ENCODE data around the gene C11orf21. TPM values are rescaled to one million over a fixed set of nuclear protein-coding genes. Genes with fewer than 3 reads are reported as not detected.

The C11orf21 gene
- total and polyA plus RNA-seq, 10 of the 15 experiments (the other 5 are each of a cell fraction or from before 2014, with no cell fraction given) = 0.04 to 0.26 (median 0.11) TPM; not detected in 7

DNA sequence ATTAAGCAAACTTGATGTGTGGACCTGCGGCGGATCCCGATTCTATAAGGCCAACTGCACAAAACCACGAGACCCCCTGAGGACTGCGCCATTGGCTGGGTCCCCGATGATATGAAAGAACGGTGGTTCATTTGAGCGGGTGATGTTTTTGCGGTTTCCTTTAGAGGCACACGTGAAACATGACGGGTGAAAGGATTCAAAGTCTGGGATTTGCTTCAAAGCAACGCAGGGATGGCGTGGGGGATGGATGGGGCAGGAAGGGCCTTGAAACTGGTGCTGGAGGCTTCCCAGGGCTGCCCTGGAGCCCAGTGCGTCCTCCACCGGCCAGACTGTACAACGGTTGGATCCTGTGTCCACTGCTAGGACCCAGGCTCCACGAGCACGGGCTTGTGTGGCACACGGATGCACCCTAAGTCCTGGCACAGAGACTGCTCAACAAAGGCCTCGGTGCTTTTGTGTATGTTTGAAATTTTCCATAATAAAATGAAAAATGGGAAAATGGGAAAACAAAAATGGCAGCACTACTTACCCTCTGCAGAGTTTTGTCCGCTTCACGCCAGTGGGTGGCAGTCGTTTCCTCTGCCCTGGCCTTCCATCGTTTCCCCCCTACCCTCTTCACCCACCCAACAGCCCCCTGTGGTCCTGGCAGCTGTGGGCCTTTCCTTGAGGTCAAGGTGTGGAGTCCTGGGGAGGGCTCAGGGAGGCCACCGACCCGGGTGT, 35.0 kb downstream of the C11orf21 start:
- DNase-seq (ENCODE audit: low read depth, low spot score) (no peak), ATAC-seq (no peak), FAIRE-seq (no peak)
- in situ Hi-C loops (cut with MboI) (no loop called here), intact Hi-C loops (cut with micrococcal nuclease; ENCODE audit: unreplicated experiment) (no loop called here)
- POLR2A ChIA-PET = no interaction called here
- no peaks in the 10 kb centered on the region for H4K20me1 ChIP-seq (ENCODE audit: control insufficient read depth, insufficient read depth)
- no peaks in the 10 kb centered on the region; a peak in 2 of 4 replicates for H3K27me3 ChIP-seq (replicated peaks in 1 of 2; ENCODE audit: control insufficient read depth in 2 of 2, insufficient read depth in 2 of 2, low read length in 1 of 2)
- H3K4me1 ChIP-seq (ENCODE audit: control insufficient read depth, insufficient read depth, low read length) = peaks cover 15% of the 10 kb centered on the region
- SMC1A ChIA-PET (ENCODE audit: uncharacterized antibody, unreplicated experiment) = no interaction called here
- no TSS peak for BruUV-seq (replicated peaks)
- no peak overlapping the region for H3K4me3 ChIP-seq
- no peaks in the 10 kb centered on the region for H3K36me3 ChIP-seq (ENCODE audit: control insufficient read depth in 2 of 2, insufficient read depth in 2 of 2, low read length in 1 of 2)
- WGBS (ENCODE audit: insufficient coverage, insufficient replicate concordance, low lambda C conversion rate, missing lambda C conversion rate) = 82% methylated on average over 26 of the region's 26 CpGs
- RAD21 ChIA-PET (ENCODE audit: unreplicated experiment) = no interaction called here
- H3K27ac ChIP-seq (ENCODE audit: control insufficient read depth, insufficient read depth) = no peak overlapping the region
- no peak overlapping the region for H2AFZ ChIP-seq (ENCODE audit: control insufficient read depth, low read depth, low read length)
- H3K79me2 ChIP-seq (ENCODE audit: control insufficient read depth, insufficient read depth, low read length) = no peaks in the 10 kb centered on the region
- H3K9me3 ChIP-seq (replicated peaks; ENCODE audit: control insufficient read depth, insufficient read depth, low read length) = no peaks in the 10 kb centered on the region; the same call in 2 of the 3 replicates
- peak overlapping the region; percentile 56; the same call in 1 of the 2 replicates for H3K4me2 ChIP-seq (ENCODE audit: control insufficient read depth, insufficient read depth)
- CTCF ChIA-PET = interaction anchor here (1.2 kb wide), 1 partner anchor 39 kb away, joined by 3 read pairs; no protein-coding TSS in a partner anchor
- no peak overlapping the region for H3K9ac ChIP-seq (ENCODE audit: control insufficient read depth, insufficient read depth, low read length)
- no peak for TF ChIP-seq WRNIP1 (IDR thresholded peaks at IDR 0.05; ENCODE audit: borderline replicate concordance, low read depth, low read length)
- TF ChIP-seq SREBF1 (IDR thresholded peaks at IDR 0.05; ENCODE audit: low read length) = no peak
- TF ChIP-seq CEBPZ (IDR thresholded peaks at IDR 0.05; ENCODE audit: low read depth, low read length) = no peak
- no peak for TF ChIP-seq SMAD1 (IDR thresholded peaks at IDR 0.05; ENCODE audit: low read depth, partially characterized antibody)
- TF ChIP-seq BHLHE40 (IDR thresholded peaks at IDR 0.05; ENCODE audit: borderline replicate concordance in 1 of 2, low read depth in 2 of 2, low read length in 1 of 2) = no peak
- no peak for TF ChIP-seq ZZZ3 (IDR thresholded peaks at IDR 0.05; ENCODE audit: control insufficient read depth, insufficient read length, low read depth)
- TF ChIP-seq, protein P1, sequence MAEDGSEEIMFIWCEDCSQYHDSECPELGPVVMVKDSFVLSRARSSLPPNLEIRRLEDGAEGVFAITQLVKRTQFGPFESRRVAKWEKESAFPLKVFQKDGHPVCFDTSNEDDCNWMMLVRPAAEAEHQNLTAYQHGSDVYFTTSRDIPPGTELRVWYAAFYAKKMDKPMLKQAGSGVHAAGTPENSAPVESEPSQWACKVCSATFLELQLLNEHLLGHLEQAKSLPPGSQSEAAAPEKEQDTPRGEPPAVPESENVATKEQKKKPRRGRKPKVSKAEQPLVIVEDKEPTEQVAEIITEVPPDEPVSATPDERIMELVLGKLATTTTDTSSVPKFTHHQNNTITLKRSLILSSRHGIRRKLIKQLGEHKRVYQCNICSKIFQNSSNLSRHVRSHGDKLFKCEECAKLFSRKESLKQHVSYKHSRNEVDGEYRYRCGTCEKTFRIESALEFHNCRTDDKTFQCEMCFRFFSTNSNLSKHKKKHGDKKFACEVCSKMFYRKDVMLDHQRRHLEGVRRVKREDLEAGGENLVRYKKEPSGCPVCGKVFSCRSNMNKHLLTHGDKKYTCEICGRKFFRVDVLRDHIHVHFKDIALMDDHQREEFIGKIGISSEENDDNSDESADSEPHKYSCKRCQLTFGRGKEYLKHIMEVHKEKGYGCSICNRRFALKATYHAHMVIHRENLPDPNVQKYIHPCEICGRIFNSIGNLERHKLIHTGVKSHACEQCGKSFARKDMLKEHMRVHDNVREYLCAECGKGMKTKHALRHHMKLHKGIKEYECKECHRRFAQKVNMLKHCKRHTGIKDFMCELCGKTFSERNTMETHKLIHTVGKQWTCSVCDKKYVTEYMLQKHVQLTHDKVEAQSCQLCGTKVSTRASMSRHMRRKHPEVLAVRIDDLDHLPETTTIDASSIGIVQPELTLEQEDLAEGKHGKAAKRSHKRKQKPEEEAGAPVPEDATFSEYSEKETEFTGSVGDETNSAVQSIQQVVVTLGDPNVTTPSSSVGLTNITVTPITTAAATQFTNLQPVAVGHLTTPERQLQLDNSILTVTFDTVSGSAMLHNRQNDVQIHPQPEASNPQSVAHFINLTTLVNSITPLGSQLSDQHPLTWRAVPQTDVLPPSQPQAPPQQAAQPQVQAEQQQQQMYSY (CRISPR knock-in tag; IDR thresholded peaks at IDR 0.05) = no peak
- TF ChIP-seq ETV6 (conservative IDR thresholded peaks at IDR 0.05 in 1 of 2, IDR thresholded peaks at IDR 0.05 in 1 of 2; ENCODE audit: borderline replicate concordance in 1 of 2, low read depth in 1 of 2) = no peak
- no peak for TF ChIP-seq ZNF217 (IDR thresholded peaks at IDR 0.05)
- TF ChIP-seq MYB (IDR thresholded peaks at IDR 0.05; ENCODE audit: borderline replicate concordance, low read depth, low read length) = no peak
- TF ChIP-seq STAT3 (IDR thresholded peaks at IDR 0.05; ENCODE audit: low read depth, low read length) = no peak
- TF ChIP-seq, protein P2, sequence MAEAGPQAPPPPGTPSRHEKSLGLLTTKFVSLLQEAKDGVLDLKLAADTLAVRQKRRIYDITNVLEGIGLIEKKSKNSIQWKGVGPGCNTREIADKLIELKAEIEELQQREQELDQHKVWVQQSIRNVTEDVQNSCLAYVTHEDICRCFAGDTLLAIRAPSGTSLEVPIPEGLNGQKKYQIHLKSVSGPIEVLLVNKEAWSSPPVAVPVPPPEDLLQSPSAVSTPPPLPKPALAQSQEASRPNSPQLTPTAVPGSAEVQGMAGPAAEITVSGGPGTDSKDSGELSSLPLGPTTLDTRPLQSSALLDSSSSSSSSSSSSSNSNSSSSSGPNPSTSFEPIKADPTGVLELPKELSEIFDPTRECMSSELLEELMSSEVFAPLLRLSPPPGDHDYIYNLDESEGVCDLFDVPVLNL (IDR thresholded peaks at IDR 0.05; ENCODE audit: low read depth, low read length) = no peak
- TF ChIP-seq NR2F1 (conservative IDR thresholded peaks at IDR 0.05) = no peak
- TF ChIP-seq YY1 (IDR thresholded peaks at IDR 0.05; ENCODE audit: low read depth, low read length) = no peak
- no peak for TF ChIP-seq SP1 (IDR thresholded peaks at IDR 0.05; ENCODE audit: low read depth, low read length)
- no peak for TF ChIP-seq LARP7 (IDR thresholded peaks at IDR 0.05)
- TF ChIP-seq SIN3A (IDR thresholded peaks at IDR 0.05; ENCODE audit: low read depth, low read length) = no peak
